GF-D8 (cell line): ENCODE data around the gene HOMEZ.
"Not testable (repeated sequence)": the region's sequence is repeated elsewhere in the genome, so short reads cannot be mapped to it uniquely, and the experiment has no call there.

ENCODE experiments used
- DNase-seq: peaks from one replicate; lab custom pipeline; 2025; lab: John Stamatoyannopoulos, UW

HOMEZ gene, protein sequence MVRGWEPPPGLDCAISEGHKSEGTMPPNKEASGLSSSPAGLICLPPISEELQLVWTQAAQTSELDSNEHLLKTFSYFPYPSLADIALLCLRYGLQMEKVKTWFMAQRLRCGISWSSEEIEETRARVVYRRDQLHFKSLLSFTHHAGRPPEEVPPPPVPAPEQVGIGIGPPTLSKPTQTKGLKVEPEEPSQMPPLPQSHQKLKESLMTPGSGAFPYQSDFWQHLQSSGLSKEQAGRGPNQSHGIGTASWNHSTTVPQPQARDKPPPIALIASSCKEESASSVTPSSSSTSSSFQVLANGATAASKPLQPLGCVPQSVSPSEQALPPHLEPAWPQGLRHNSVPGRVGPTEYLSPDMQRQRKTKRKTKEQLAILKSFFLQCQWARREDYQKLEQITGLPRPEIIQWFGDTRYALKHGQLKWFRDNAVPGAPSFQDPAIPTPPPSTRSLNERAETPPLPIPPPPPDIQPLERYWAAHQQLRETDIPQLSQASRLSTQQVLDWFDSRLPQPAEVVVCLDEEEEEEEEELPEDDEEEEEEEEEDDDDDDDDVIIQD

DNA sequence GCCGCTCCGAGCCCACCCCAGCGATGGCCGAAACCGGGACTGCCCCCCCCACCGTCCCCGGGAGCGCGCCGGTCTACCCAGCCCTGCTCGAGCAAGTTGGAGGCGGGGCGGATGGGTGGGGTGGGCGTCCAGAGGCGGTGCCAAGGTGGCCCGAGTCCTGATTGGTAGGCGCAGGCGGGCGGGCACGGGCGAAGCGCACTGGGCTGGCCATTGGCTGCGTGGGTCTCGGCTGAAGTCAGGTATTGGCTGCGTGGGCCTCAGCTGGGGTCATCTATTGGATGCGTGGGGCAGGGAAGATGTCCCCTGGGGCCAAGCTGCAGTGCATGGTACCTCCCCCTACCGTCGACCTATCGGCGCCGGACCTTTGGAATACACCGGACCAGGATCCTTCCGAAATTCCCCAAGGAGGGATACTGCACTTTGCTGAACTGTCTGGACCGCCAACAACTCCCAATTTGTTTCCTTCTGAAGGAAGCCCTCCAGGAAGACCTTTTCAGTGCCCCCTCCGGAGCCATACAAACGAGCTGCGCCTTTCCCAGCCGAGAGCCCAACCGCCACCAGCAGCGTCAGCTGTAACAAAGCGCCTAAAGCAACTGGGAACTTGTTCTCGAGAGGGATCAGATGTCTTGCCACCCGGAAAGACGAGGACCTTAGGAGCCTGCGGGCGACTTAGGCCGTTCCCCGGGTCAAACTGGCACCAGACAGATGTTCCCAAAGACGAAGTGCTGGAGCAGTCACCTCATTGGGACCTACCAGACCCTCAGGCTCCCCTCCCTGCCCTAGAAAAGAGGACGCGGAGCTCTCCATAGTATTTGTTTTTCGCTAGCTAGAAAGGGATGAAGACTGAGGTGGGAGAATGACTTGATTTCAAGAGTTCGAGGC lies at the start of gene HOMEZ:
TSS of gene HOMEZ (minus strand) at position 113 of the 882 bp plus-strand sequence. CDS start 180 bp downstream, outside the sequence.
- DNase-seq = peak; percentile 94

DNA sequence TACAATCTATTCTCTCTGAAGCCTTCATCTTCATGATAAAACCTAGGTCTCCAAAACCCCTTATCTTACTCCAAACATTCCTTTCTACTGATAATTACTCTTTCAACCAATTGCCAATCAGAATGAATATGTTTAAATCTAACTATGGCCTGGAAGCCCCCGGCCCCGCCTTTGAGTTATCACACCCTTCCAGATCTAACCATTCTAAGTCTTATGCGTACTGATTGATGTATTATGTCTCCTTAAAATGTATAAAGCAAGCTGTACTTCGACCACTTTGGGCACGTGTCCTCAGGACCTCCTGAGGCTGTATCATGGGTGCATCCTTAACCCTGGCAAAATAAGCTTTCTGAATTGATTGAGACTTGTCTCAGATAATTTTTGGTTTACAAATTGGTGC lies 49.7 kb upstream of the HOMEZ start:
- DNase-seq = no peak

DNA sequence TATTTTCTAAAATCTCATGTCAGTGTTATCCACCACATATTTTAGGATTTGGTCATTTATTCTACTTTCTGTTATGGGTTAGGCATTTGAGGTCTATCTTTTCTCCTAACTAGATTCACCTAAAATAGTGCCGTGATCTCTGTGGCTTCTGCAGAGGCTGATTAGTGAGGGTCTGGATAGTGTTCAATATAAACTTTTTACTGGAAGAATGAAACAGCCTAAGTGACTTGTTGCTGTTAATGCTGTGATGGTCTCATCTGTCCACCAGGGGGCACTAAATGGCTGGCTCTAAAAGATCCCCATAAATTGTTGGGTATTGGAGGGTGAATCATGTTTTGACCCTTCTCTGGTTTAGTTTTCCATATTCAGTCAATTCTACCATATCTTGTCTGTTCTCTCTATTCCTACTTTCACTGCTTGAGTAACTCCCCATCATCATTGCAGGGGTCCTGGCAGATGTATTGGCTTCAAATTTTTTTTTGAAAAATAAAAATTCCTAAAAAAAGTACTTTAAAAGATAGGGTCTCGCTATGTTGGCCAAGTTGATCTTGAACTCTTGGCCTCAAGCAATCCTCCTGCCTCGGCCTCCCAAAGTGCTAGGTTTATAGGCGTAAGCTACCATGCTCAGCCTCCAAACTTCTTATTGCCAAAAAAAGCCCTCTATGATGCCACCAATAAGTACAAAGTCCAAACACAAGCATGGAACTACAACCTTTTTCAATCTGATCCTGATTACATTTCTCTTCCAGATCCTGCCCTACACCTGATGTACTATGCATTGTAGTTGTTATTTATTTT lies 42.2 kb upstream of the HOMEZ start:
- peak; percentile 5 for DNase-seq

DNA sequence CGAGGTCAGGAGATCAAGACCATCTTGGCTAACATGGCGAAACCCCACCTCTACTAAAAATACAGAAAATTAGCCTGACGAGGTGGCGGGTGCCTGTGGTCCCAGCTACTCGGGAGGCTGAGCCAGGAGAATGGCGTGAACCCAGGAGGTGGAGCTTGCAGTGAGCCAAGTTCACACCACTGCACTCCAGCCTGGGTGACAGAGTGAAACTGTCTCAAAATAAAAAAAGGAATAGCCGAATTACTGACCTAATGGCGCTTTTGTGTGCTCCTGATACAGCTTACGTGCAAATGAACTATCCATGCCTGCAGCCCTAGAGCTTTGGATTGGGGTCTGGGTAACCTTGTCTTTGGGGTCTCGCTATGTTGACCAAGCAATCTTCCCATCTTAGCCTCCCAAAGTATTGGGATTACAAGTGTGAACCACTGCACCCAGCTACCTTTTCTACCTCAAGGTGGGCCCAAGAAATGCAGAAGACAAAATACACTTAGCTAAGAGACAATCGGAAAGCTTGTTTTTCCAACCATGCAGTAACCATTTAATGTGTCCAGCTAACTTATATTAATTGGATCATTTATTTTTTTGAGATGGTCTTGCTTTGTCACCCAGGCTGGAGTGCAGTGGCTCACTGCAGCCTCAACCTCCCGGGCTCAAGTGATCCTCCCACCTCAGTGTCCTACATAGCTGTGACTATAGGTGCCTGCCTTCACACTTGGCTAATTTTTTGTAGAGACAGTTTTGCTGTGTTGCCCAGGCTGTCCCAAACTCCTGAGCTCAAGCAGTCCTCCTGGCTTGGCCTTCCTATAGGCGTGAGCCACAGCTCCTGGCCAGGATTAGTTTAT lies 40.8 kb upstream of the HOMEZ start:
- DNase-seq = no peak

DNA sequence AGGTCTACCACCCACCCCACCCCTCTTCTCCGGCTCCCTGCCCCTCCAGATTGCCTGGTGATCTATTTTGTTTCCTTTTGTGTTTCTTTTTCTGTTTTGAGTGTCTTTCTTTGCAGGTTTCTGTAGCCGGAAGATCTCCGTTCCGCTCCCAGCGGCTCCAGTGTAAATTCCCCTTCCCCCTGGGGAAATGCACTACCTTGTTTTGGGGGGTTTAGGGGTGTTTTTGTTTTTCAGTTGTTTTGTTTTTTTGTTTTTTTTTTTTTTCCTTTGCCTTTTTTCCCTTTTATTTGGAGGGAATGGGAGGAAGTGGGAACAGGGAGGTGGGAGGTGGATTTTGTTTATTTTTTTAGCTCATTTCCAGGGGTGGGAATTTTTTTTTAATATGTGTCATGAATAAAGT lies 39.8 kb upstream of the HOMEZ start:
- not testable (repeated sequence) for DNase-seq

DNA sequence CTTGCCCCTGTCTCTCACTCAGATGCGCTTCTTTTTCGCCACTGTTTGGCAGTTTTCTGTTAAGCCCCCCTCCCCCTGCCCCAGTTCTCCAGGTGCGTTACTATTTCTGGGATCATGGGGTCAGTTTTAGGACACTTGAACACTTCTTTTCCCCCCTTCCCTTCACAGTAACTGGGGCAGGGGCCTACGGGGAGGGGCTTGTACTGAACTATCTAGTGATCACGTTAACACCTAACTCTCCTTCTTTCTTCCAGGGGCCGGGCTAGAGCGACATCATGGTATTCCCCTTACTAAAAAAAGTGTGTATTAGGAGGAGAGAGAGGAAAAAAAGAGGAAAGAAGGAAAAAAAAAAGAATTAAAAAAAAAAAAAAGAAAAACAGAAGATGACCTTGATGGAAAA lies 39.1 kb upstream of the HOMEZ start:
- DNase-seq = no peak

DNA sequence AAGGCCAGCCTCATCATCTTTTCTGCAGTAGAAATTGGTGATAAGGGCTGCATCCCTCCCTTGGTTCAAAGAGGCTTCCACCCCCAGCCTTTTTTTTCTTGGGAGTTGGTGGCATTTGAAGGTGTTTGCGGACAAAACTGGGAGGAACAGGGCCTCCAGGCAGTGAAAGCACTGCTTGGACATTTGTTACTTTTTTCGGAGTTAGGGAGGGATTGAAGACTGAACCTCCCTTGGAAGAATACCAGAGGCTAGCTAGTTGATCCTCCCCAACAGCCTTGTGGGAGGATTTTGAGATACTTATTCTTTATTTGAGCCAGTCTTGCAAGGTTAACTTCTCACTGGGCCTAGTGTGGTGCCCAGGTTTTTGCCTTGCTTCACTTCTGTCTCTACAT lies 38.5 kb upstream of the HOMEZ start:
- DNase-seq = no peak

DNA sequence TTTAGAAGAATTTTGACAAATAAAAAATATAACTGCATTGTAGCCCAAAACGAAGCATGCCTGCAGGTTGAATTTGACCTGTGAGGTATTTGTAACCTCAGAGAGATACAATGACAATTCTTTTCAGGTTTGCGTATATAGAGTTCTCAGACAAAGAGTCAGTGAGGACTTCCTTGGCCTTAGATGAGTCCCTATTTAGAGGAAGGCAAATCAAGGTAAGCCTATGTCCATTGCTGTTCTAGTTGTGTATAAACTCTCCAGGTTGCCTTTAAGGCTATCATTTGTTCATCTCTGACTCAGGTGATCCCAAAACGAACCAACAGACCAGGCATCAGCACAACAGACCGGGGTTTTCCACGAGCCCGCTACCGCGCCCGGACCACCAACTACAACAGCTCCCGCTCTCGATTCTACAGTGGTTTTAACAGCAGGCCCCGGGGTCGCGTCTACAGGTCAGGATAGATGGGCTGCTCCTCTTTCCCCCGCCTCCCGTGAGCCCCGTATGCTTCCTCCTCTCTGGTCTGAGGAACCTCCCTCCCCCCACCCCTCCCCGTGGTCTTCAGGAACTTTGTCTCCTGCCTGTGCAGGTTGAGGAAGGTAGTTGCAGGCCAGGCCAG lies 38.0 kb upstream of the HOMEZ start:
- no peak for DNase-seq

DNA sequence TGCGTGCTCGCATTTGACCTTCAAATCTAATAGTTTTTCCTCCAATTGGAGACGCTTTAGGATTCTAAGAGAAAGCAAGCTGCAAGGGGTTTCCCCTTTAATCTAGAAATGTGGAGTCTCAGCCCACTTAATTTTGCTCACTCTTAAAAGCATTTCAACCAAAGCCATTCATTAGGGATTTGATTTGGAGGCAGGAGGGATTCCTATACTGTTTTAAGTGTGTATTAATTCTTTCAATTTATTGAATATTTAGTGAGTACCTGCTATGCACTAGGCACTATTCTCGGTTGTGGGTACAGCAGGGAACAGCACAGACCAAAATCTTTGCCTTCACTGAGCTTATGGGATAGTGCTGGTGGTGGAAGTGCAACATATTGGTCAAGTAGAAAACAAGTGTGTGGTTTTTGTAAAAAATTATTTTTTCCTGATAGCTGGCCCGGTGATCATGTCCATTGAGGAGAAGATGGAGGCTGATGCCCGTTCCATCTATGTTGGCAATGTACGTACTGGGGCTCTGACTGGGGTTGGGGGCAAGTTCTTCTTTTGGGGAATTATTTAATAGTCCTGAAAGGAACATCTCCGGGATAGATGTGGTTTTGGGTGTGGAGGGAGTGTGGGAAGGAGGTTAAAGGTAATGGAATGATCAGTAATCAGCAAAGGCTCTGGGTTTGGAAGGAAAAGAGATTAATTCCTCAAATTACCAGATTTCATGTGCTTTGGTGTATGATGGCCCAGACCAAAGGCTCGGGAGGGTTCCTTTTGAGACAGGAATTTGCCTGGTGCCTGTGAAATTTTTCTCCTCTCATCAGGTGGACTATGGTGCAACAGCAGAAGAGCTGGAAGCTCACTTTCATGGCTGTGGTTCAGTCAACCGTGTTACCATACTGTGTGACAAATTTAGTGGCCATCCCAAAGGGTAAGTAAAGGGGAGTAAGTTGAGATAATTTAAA lies 36.9 kb upstream of the HOMEZ start:
- DNase-seq = no peak

DNA sequence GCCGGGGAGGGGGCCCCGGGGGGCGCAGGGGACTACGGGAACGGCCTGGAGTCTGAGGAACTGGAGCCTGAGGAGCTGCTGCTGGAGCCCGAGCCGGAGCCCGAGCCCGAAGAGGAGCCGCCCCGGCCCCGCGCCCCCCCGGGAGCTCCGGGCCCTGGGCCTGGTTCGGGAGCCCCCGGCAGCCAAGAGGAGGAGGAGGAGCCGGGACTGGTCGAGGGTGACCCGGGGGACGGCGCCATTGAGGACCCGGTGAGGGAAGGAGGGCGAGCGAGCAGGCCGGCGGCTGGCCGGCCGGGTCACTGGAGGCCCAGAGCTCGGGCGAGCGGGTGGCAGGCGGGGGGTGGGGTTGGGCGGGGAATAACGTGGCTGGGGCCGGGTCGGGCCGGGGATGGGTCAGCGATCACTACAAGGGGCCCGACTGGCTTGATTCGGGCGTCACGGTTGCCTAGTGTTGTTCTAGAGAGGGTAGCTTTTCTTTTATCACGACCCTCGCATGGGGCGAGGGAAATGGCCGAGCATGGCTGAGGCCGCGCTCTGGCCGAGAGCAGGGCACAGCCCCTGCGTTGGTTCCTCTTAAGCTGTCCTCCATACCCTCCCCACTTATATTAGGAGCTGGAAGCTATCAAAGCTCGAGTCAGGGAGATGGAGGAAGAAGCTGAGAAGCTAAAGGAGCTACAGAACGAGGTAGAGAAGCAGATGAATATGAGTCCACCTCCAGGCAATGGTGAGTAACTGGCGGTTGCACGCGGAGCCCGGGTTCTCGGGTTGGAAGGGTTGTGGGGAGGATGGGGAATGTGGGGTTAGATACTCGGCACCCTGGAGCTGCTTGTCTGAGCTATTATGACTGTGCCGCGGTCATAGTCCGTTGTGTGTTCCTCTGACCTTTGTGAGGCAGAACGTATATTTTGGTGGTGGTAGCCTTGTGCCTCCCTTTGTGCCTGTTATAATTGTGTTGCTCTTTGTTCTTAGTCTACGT lies 35.9 kb upstream of the HOMEZ start:
- peak; percentile 6 for DNase-seq

DNA sequence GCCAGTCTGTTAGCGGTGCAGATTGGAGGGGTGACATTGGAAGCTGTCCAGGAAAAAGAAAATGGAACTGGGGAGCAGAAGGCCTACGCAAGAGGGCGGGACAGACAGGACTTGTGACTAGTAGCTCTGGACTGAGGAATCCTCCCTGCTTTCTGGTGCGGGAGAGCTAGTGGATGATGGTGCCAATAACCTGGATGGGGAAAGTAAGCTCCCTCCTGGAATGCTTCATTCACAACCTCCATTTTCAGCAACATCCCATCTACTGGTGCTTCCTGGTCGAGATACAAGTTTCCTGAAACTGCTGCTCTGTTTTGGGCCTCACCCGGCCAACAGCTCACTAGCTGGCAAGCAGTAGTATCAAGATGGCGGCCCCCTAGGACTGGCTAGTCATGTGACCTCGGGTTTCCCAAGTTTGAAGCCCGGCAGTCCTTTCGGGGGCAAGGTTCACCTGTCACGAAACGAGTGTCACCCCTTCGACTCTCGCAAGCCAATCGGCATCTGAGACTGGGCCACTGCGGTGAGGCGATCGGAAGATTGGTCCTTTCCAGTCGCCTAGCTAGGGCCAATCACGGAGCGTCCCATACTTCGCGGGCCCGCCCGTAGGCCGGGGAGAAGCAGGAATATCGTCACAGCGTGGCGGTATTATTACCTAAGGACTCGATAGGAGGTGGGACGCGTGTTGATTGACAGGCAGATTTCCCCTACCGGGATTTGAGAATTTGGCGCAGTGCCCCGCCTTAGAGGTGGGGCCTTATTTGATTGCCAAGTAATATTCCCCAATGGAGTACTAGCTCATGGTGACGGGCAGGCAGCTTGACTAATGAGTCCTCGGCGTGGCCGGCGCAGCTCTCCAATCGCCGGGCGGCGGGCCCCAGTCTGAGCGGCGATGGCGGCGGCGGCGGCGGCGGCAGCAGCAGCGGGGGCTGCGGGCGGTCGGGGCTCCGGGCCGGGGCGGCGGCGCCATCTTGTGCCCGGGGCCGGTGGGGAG lies 34.9 kb upstream of the HOMEZ start, which contains the start of gene PABPN1:
TSS of gene PABPN1 (plus strand) at position 874 of the 988 bp plus-strand sequence. CDS start at position 887, 13 bp downstream.
- peak; percentile 99 for DNase-seq

DNA sequence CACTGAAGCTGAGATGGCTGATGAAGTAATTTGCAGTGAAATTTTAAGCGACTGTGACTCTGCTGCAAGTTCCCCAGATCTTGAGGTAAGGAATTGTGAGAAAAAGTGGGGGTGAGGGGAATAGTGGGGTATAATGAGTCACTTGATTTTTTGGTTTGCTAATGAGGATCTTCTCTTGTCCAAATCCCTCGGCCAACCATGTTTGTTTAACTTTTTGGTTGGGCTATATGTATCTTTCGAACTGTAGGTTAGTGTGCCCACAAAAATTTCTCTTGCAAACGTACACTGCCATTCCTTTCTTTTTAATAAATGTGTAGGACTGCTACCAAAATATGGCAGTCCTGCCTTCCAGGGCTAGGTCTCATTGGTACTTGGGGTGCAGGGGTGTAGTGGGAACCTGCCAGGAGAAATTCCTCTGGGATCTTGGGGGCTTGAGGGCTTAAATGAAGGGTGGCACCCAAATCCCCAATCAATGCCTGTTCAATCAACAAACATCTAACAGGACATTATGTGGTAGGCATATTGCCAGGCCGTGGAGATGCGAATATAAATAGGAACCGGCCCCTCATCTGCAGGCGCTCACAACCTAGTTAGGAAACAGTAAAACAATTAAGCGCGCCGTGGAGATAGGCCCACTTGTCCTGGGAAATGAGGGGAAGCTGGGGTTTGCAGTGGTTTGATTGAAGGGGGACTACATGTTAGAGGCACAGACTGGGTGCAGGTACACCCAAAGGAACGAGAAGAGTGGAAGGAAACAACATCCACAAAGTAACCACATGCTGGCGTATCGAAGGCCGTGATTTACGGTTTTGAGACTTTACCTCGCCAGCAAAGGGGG lies 34.0 kb upstream of the HOMEZ start:
- DNase-seq = no peak

DNA sequence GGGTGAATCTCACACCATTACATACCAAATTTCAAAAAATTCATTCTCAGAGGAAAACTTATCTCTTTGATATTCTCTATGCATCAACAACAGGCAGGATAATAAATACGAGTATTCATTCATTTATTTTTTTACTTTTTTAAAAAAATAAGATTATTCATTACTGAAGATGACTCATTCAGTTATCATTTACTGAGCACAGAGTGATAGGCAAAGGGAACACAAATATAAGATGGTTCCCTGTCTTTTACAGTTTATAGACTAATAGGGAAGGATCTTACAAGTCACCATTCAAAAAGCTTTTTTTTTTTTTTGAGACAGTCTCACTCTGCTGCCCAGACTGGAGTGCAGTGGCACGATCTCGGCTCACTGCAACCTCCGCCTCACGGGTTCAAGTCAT lies 30.4 kb upstream of the HOMEZ start:
- DNase-seq = no peak

DNA sequence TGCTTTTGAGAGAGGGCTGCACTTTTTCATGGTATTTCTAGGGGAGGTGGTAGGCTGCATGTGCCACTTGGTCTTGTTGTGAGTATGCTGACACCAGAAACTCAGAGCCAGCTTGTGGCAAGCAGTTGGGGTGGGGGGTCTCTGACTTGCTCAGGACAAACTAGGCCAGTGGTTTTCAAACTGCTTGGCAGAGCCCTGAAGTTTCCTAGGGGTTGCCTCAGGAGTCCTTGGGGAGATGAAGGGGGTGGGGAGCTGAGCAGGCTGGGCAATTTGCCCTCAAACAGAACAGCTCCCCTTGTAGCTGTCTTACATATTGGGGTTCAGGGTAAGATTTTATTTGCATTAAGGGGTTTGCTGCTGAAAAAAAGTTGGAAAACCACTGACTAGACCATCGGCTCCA lies 24.6 kb upstream of the HOMEZ start:
- no peak for DNase-seq

DNA sequence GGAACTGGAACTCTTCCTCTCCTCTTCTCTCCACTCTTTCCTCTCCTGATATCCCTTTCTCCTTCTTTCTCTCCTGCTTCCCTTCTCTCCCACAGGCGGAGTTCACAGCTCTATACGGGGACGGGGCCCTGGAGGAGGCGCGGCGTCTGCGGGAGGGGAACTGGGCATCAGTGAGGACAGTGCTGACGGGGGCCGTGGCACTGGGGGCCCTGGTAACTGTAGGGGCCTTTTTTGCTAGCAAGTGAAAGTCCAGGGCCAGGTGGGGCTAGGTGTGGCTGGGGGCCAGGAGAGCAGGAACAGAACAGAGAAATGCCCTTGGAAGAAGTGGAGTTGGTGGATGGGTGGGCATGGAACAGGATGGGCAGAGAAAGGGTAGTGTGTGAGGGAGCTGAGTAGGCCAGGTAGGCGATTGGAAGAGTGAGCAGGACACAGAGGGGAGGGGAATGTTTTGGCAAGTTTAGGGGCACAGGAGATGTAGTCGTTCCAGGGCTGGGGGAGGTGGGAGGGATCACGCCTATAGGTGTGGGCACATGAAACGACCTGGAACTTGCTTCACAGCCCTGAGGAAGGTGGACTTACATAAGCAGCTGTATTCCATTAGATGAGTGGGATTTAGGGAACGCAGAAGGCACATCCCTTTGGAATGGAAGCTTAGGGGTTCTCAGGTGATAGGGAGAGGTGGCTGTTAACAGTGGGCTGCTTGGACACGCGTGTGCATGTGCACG lies 23.0 kb upstream of the HOMEZ start:
- no peak for DNase-seq
